Measurements from ENCODE around the gene LMAN2L. TPM values are rescaled to one million over a fixed set of nuclear protein-coding genes. Genes with fewer than 3 reads are reported as not detected.

Gene LMAN2L
- total and polyA plus RNA-seq, 2 of the 8 experiments (the other 6 are each of a cell fraction or from before 2014, with no cell fraction given), result 14.3 to 17.6 TPM

- Histone ChIP-seq H3K4me1 (replicated peaks in 1 of 4; ENCODE audit: control insufficient read depth in 3 of 4, insufficient read depth in 4 of 4, low read length in 3 of 4) (peaks cover 0 to 3% (median 0%) of the 10 kb centered on the region in 4 experiments; a peak in 1 of 7 replicates), H3K27me3 (replicated peaks in 1 of 4; ENCODE audit: control insufficient read depth in 3 of 4, extremely low read depth in 1 of 4, insufficient read depth in 3 of 4, low read length in 3 of 4) (no peaks in the 10 kb centered on the region), H2BK120ac (replicated peaks; ENCODE audit: low read depth, low read length) (no peak overlapping the region), H3K9me3 (ENCODE audit: insufficient read depth in 2 of 2, low read depth in 1 of 2, low read length in 1 of 2) (no peaks in the 10 kb centered on the region), H2BK20ac (ENCODE audit: low read length) (no peak overlapping the region), H4K20me1 (replicated peaks in 1 of 2; ENCODE audit: control insufficient read depth in 1 of 2, insufficient read depth in 2 of 2, low read length in 2 of 2) (no peaks in the 10 kb centered on the region), H3K56ac (replicated peaks; ENCODE audit: insufficient read length, low read depth, low read length) (no peak overlapping the region), H3K27ac (ENCODE audit: low read depth, low read length) (no peak overlapping the region), H2AFZ (ENCODE audit: low read length) (no peak overlapping the region), H3K18ac (ENCODE audit: extremely low read depth, low read length) (no peak overlapping the region), H3K4me3 (ENCODE audit: extremely low read depth in 1 of 4, insufficient read depth in 2 of 4, low read depth in 3 of 4, low read length in 4 of 4) (no peak overlapping the region), H3K14ac (ENCODE audit: insufficient read length) (no peak overlapping the region), H3K4me2 (ENCODE audit: insufficient read depth in 1 of 2, low read depth in 2 of 2, low read length in 2 of 2) (no peak overlapping the region), H3K79me1 (ENCODE audit: low read depth, low read length) (no peaks in the 10 kb centered on the region), H2BK15ac (ENCODE audit: low read length) (no peak overlapping the region), H3K9ac (replicated peaks in 1 of 4; ENCODE audit: extremely low read depth in 1 of 4, low read depth in 3 of 4, low read length in 3 of 4) (no peak overlapping the region), H2AK5ac (ENCODE audit: low read depth, low read length) (no peak overlapping the region), H3K23me2 (ENCODE audit: low read depth, low read length) (no peaks in the 10 kb centered on the region), H3K4ac (replicated peaks; ENCODE audit: insufficient read length, low read depth, low read length) (no peak overlapping the region), H2BK12ac (ENCODE audit: low read depth, low read length) (no peak overlapping the region), H3K79me2 (ENCODE audit: control insufficient read depth in 1 of 2, insufficient read depth in 2 of 2, low read length in 2 of 2) (no peaks in the 10 kb centered on the region), H4K5ac (ENCODE audit: insufficient read length, low read depth, low read length) (no peak overlapping the region), H4K8ac (ENCODE audit: extremely low read depth, insufficient read depth, low read length) (no peak overlapping the region), H3K23ac (ENCODE audit: insufficient read length) (no peak overlapping the region), H2BK5ac (ENCODE audit: low read depth, low read length) (no peak overlapping the region), H3K36me3 (ENCODE audit: control insufficient read depth in 2 of 4, insufficient read depth in 4 of 4, low read length in 3 of 4) (no peaks in the 10 kb centered on the region), H4K91ac (replicated peaks; ENCODE audit: insufficient read length, low read length) (no peak overlapping the region)
- POLR2A ChIA-PET (ENCODE audit: partially characterized antibody), result no interaction called here
- CTCF ChIA-PET (ENCODE audit: partially characterized antibody), result no interaction called here
- 82% methylated on average over 6 of the region's 6 CpGs; no CpG with 5 or more reads in 1 of the 2 experiments for WGBS, 2 experiments (ENCODE audit: extremely low coverage in 1 of 2, insufficient coverage in 1 of 2, insufficient read length in 1 of 2, insufficient replicate concordance in 2 of 2, low coverage in 1 of 2, low lambda C conversion rate in 2 of 2, missing lambda C conversion rate in 1 of 2)
- FAIRE-seq (no peak), DNase-seq (ENCODE audit: low read depth in 1 of 2, low spot score in 2 of 2) (no peak)
- TF ChIP-seq BACH1 (IDR thresholded peaks at IDR 0.05; ENCODE audit: low read length) (no peak), ATF3 (IDR thresholded peaks at IDR 0.05; ENCODE audit: insufficient read depth, low read depth, low read length) (no peak)
Observed at GRCh38 chr2:96747061-96747617, 7.3 kb upstream of the LMAN2L start.

Data from H1 (cell line).